ENCODE data around the gene UBE3B.

Gene UBE3B

DNA sequence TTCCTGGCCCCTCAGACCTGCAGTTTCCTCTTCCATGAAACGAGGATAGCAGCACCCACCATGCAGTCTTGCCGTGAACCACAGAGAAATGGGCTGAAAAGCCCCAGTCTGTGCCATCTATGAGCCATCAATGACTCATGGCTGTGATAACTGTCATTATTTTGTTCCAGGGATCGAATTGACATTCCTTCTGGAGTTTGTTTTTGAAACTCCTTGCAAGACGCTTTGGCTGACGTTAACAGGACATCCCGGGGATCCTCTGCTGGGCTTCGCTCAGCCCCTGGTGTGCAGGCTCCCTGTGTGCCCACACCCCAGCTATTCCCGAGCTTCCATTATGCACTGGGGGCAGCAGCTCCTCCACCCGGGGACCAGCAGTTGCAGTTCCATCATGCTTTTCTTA, 62.1 kb downstream of the UBE3B start:
- H3K4me1 ChIP-seq (ENCODE audit: control insufficient read depth in 1 of 2, insufficient read depth in 1 of 2, low read depth in 1 of 2, low read length in 1 of 2), result no peaks in the 10 kb centered on the region
- H3K27me3 ChIP-seq, result no peaks in the 10 kb centered on the region
- no peak overlapping the region for H3K4me3 ChIP-seq (ENCODE audit: low read depth in 1 of 2, low read length in 1 of 2)
- TF ChIP-seq, protein P1, sequence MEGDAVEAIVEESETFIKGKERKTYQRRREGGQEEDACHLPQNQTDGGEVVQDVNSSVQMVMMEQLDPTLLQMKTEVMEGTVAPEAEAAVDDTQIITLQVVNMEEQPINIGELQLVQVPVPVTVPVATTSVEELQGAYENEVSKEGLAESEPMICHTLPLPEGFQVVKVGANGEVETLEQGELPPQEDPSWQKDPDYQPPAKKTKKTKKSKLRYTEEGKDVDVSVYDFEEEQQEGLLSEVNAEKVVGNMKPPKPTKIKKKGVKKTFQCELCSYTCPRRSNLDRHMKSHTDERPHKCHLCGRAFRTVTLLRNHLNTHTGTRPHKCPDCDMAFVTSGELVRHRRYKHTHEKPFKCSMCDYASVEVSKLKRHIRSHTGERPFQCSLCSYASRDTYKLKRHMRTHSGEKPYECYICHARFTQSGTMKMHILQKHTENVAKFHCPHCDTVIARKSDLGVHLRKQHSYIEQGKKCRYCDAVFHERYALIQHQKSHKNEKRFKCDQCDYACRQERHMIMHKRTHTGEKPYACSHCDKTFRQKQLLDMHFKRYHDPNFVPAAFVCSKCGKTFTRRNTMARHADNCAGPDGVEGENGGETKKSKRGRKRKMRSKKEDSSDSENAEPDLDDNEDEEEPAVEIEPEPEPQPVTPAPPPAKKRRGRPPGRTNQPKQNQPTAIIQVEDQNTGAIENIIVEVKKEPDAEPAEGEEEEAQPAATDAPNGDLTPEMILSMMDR (IDR thresholded peaks at IDR 0.05), result no peak
- no peaks in the 10 kb centered on the region for H3K9me3 ChIP-seq
- peaks cover 22% of the 10 kb centered on the region for H3K36me3 ChIP-seq
- H3K27ac ChIP-seq, result no peak overlapping the region

- TF ChIP-seq, protein P1 (IDR thresholded peaks at IDR 0.05), result no peak
- Histone ChIP-seq H3K4me1 (ENCODE audit: control insufficient read depth in 1 of 2, insufficient read depth in 1 of 2, low read depth in 1 of 2, low read length in 1 of 2) (no peaks in the 10 kb centered on the region), H3K27ac (no peak overlapping the region), H3K27me3 (no peaks in the 10 kb centered on the region), H3K9me3 (no peaks in the 10 kb centered on the region), H3K4me3 (ENCODE audit: low read depth in 1 of 2, low read length in 1 of 2) (no peak overlapping the region), H3K36me3 (peaks cover 10% of the 10 kb centered on the region)
These were observed 63.3 kb downstream of the UBE3B start for GRCh38 chr12:109540526-109541412.

DNA sequence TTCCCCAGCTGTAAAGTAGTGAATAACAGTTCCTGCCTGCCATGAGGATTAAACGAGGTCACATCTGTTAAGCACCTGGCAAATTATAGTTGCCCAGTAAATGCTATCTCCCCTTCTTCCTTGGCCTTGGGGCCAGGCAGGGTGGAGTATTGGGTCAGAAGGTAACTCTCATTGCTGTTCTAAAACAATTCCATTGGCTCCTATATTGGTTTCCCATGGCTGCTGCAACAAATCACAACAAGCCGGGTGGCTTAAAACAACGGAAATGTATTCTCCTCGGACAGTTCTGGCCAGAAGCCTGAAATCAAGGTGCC, 63.9 kb downstream of the UBE3B start:
- no peaks in the 10 kb centered on the region for H3K27me3 ChIP-seq
- no peaks in the 10 kb centered on the region for H3K4me1 ChIP-seq (ENCODE audit: control insufficient read depth in 1 of 2, insufficient read depth in 1 of 2, low read depth in 1 of 2, low read length in 1 of 2)
- H3K27ac ChIP-seq, result no peak overlapping the region
- H3K4me3 ChIP-seq (ENCODE audit: low read depth in 1 of 2, low read length in 1 of 2), result no peak overlapping the region
- TF ChIP-seq, protein P1 (IDR thresholded peaks at IDR 0.05), result no peak
- no peaks in the 10 kb centered on the region for H3K9me3 ChIP-seq
- H3K36me3 ChIP-seq, result peaks cover 4% of the 10 kb centered on the region

GRCh38 chr12:109542014-109542413, 64.6 kb downstream of the UBE3B start:
- no peaks in the 10 kb centered on the region for H3K36me3 ChIP-seq
- no peak overlapping the region for H3K4me3 ChIP-seq (ENCODE audit: low read depth in 1 of 2, low read length in 1 of 2)
- H3K27ac ChIP-seq, result no peak overlapping the region
- no peaks in the 10 kb centered on the region for H3K4me1 ChIP-seq (ENCODE audit: control insufficient read depth in 1 of 2, insufficient read depth in 1 of 2, low read depth in 1 of 2, low read length in 1 of 2)
- H3K9me3 ChIP-seq, result no peaks in the 10 kb centered on the region
- H3K27me3 ChIP-seq, result peaks cover 4% of the 10 kb centered on the region
- TF ChIP-seq, protein P1 (IDR thresholded peaks at IDR 0.05), result no peak

DNA sequence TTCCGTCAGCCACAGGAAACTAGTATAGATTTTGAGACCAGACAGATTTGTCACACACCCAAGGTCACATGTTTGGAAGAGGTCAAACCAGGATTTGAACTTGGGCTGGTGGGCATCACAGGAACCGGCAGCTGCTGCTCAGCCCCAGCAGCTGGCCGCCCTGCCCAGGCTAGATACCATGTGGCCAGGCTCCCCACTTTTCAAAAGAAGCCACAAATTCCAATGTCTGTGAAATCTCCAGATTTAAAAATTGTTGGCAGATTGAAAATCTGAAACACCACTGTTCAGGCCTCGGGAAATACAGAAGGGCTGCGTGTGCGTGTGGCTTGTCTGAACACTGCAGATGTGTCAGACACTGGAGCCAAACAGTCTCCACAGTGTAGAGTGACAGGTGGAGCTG, 65.4 kb downstream of the UBE3B start:
- Histone ChIP-seq H3K27me3 (peaks cover 13% of the 10 kb centered on the region), H3K36me3 (no peaks in the 10 kb centered on the region), H3K9me3 (no peaks in the 10 kb centered on the region), H3K4me1 (ENCODE audit: control insufficient read depth in 1 of 2, insufficient read depth in 1 of 2, low read depth in 1 of 2, low read length in 1 of 2) (no peaks in the 10 kb centered on the region), H3K4me3 (ENCODE audit: low read depth in 1 of 2, low read length in 1 of 2) (no peak overlapping the region), H3K27ac (no peak overlapping the region)
- TF ChIP-seq, protein P1 (IDR thresholded peaks at IDR 0.05), result no peak

Measured in neutrophil (primary cell).